Astrocyte (in vitro differentiated cells and primary cell): ENCODE data around the gene ERCC5.

Source experiments
- EZH2 ChIP-seq: IDR thresholded peaks from 2 replicates; pipeline ENCODE4 v1.6.1; 2012; ENCODE audit warnings: mild to moderate bottlenecking, low read length, inconsistent platforms; ENCODE audit not compliant: insufficient read depth
- TF ChIP-seq, protein P1 (sequence below): IDR thresholded peaks from 2 replicates; pipeline ENCODE4 v1.5.1; 2011; ENCODE audit warnings: low read depth, mild to moderate bottlenecking, inconsistent platforms, low read length, moderate library complexity; ENCODE audit not compliant: insufficient read depth

DNA sequence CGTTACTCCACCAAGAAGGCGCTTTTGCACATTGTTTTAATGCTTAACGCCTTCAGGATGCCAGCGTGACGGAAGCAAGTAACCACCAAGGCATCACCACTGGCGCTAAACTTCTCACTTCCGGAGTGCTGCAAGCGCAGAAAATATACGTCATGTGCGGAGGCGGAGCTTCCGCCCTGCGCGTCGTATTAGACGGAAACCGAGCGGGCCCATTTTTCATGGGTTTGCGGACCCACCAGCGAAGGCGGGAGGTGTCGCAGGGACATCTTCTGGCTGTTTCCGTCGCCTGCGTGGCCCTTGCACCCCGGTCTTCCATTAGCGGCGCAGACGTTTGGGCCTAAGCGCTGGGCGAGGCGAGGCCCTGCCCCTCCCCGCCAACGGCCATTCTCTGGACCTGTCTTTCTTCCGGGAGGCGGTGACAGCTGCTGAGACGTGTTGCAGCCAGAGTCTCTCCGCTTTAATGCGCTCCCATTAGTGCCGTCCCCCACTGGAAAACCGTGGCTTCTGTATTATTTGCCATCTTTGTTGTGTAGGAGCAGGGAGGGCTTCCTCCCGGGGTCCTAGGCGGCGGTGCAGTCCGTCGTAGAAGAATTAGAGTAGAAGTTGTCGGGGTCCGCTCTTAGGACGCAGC is at the start of gene ERCC5:
- TF ChIP-seq, protein P1, sequence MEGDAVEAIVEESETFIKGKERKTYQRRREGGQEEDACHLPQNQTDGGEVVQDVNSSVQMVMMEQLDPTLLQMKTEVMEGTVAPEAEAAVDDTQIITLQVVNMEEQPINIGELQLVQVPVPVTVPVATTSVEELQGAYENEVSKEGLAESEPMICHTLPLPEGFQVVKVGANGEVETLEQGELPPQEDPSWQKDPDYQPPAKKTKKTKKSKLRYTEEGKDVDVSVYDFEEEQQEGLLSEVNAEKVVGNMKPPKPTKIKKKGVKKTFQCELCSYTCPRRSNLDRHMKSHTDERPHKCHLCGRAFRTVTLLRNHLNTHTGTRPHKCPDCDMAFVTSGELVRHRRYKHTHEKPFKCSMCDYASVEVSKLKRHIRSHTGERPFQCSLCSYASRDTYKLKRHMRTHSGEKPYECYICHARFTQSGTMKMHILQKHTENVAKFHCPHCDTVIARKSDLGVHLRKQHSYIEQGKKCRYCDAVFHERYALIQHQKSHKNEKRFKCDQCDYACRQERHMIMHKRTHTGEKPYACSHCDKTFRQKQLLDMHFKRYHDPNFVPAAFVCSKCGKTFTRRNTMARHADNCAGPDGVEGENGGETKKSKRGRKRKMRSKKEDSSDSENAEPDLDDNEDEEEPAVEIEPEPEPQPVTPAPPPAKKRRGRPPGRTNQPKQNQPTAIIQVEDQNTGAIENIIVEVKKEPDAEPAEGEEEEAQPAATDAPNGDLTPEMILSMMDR: no peak
- no peak for TF ChIP-seq EZH2
